Measurements from ENCODE around the gene CDSN. TPM values are rescaled to one million over a fixed set of nuclear protein-coding genes. Genes with fewer than 3 reads are reported as not detected.

CDSN gene
- total RNA-seq, 4 donors from 2014 or later = not detected

DNA sequence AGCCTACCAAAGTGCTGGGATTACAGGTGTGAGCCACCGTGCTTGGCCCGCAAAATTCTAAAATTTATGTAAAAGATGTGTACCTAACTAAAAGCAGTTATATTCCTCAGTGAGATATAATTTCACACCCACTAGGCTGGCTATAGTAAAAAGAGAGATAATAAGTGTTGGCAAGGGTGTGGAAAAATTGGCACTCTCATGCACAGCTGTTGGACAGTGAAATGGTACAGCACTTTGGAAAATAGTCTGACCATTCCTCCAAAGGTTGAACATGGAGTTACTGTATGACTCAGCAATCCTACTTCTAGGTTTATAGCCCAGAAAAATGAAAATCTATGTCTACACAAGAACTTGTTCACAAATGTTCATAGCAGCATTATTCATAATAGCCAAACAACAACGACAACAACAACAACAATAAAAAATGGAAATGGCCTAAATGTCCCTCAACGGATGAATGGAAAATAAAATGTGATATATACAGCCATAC, 21.8 kb downstream of the CDSN start:
- no peak overlapping the region for H3K27ac ChIP-seq
- TF ChIP-seq, protein P1, sequence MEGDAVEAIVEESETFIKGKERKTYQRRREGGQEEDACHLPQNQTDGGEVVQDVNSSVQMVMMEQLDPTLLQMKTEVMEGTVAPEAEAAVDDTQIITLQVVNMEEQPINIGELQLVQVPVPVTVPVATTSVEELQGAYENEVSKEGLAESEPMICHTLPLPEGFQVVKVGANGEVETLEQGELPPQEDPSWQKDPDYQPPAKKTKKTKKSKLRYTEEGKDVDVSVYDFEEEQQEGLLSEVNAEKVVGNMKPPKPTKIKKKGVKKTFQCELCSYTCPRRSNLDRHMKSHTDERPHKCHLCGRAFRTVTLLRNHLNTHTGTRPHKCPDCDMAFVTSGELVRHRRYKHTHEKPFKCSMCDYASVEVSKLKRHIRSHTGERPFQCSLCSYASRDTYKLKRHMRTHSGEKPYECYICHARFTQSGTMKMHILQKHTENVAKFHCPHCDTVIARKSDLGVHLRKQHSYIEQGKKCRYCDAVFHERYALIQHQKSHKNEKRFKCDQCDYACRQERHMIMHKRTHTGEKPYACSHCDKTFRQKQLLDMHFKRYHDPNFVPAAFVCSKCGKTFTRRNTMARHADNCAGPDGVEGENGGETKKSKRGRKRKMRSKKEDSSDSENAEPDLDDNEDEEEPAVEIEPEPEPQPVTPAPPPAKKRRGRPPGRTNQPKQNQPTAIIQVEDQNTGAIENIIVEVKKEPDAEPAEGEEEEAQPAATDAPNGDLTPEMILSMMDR (IDR thresholded peaks at IDR 0.05) = no peak
- TF ChIP-seq POLR2AphosphoS5 (IDR thresholded peaks at IDR 0.05) = no peak
- no peak for TF ChIP-seq POLR2A (IDR thresholded peaks at IDR 0.05)
- no peak for TF ChIP-seq EP300 (IDR thresholded peaks at IDR 0.05)
- 91 to 92% methylated on average over 3 to 4 of the region's 4 CpGs for WGBS, 2 donors (ENCODE audit: low coverage in 1 of 2)
- H3K4me1 ChIP-seq = peaks cover 0 to 8% (median 0%) of the 10 kb centered on the region in 3 donors
- no peak for ATAC-seq
- H3K36me3 ChIP-seq = no peaks in the 10 kb centered on the region
- no peaks in the 10 kb centered on the region for H3K9me3 ChIP-seq
- no peaks in the 10 kb centered on the region for H3K27me3 ChIP-seq
- no peak overlapping the region for H3K4me3 ChIP-seq

DNA sequence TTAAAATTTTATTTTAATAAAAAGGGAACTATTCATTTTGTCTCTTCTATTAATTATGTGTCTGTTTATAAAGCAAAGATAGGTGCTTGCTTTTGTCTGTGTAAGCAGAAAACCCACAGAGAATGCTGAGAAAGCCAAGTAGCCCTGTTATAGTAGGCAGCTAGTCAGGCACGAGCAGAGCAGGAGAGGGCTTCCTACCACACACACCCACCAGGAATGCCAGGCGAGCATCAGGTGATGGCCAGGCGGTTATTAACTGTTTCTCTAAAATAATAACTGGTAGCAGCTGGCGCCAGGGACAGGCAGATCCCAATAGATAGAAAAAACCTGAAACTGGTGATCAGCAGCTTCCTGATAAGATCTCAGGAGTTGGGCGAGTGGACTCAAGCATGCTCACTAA, 23.6 kb downstream of the CDSN start:
- ATAC-seq = no peak

DNA sequence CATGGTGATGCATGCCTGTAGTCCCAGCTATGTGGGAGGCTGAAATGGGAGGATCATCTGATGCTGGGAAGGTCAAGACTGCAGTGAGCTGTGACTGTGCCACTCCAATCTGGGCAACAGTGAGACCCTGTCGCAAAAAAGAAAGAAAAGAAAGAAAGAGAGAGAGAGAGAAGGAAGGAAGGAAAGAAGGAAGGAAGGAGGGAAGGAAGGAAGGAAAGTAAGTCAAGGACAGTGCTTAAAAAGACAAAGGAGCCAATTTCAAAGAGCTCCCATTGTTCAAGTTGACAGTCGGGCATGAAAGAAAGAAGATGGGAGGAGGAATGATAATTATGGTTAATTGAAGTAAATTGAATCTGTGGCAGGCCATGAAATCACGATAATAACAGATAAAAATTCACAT, 24.0 kb downstream of the CDSN start:
- 63 to 83% methylated on average over 3 of the region's 3 CpGs for WGBS, 2 donors (ENCODE audit: low coverage in 1 of 2)
- no peaks in the 10 kb centered on the region for H3K9me3 ChIP-seq

More for the DNA sequence above, 23.6 kb downstream of the CDSN start:
- 46 to 66% methylated on average over 3 to 5 of the region's 5 CpGs for WGBS, 2 donors (ENCODE audit: low coverage in 1 of 2)
- Histone ChIP-seq H3K27me3 (no peaks in the 10 kb centered on the region), H3K27ac (no peak overlapping the region), H3K4me1 (peaks cover 0 to 8% (median 0%) of the 10 kb centered on the region in 3 donors), H3K36me3 (no peaks in the 10 kb centered on the region), H3K4me3 (no peak overlapping the region), H3K9me3 (no peaks in the 10 kb centered on the region)
- TF ChIP-seq POLR2A (IDR thresholded peaks at IDR 0.05) = no peak
- TF ChIP-seq, protein P1 (IDR thresholded peaks at IDR 0.05) = no peak
- no peak for TF ChIP-seq POLR2AphosphoS5 (IDR thresholded peaks at IDR 0.05)
- TF ChIP-seq EP300 (IDR thresholded peaks at IDR 0.05) = no peak

DNA sequence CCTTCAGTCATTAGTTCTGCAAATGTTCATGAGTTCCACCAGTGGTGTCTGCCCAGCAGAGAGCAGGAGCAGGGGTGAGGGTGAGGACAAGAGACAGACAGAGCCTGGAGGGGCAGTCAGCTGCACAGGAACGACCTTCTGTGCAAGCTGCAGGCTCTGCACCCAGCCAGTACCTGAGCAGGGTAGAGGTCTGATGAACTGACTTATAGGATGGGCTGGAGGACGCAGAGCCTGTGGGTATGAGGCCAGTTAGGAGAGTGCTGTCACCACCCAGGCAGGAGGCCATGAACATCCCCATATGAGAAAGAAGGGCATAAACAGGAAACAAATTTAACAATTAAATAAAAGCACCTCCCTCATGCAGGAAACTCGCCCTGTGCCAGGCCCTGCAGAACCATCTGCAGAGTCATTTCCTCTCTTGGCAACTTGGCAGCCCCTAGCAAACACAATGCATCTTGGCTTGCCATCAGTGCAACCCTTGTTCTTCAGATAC, 25.8 kb downstream of the CDSN start:
- peaks cover 0 to 8% (median 0%) of the 10 kb centered on the region in 3 donors for H3K4me1 ChIP-seq
- 41 to 92% methylated on average over 2 to 3 of the region's 3 CpGs for WGBS, 2 donors (ENCODE audit: low coverage in 1 of 2)
- TF ChIP-seq, protein P1 (IDR thresholded peaks at IDR 0.05) = no peak
- no peak for TF ChIP-seq POLR2AphosphoS5 (IDR thresholded peaks at IDR 0.05)
- TF ChIP-seq POLR2A (IDR thresholded peaks at IDR 0.05) = no peak
- TF ChIP-seq EP300 (IDR thresholded peaks at IDR 0.05) = no peak
- H3K36me3 ChIP-seq = no peaks in the 10 kb centered on the region
- H3K4me3 ChIP-seq = no peak overlapping the region
- no peak for ATAC-seq
- no peaks in the 10 kb centered on the region for H3K27me3 ChIP-seq
- H3K27ac ChIP-seq = no peak overlapping the region
- H3K9me3 ChIP-seq = no peaks in the 10 kb centered on the region

More for the DNA sequence above, 24.0 kb downstream of the CDSN start:
- no peak overlapping the region for H3K27ac ChIP-seq
- TF ChIP-seq POLR2AphosphoS5 (IDR thresholded peaks at IDR 0.05) = no peak
- TF ChIP-seq, protein P1 (IDR thresholded peaks at IDR 0.05) = no peak
- TF ChIP-seq POLR2A (IDR thresholded peaks at IDR 0.05) = no peak
- no peak for TF ChIP-seq EP300 (IDR thresholded peaks at IDR 0.05)
- no peak overlapping the region for H3K4me3 ChIP-seq
- H3K36me3 ChIP-seq = no peaks in the 10 kb centered on the region
- H3K27me3 ChIP-seq = no peaks in the 10 kb centered on the region
- ATAC-seq = no peak
- peaks cover 0 to 8% (median 0%) of the 10 kb centered on the region in 3 donors for H3K4me1 ChIP-seq

Data from gastroesophageal sphincter (tissue), 4 donors.